ENCODE data around the gene STK32C.
"Not testable (repeated sequence)": the region's sequence is repeated elsewhere in the genome, so short reads cannot be mapped to it uniquely, and the experiment has no call there.

STK32C gene

DNA sequence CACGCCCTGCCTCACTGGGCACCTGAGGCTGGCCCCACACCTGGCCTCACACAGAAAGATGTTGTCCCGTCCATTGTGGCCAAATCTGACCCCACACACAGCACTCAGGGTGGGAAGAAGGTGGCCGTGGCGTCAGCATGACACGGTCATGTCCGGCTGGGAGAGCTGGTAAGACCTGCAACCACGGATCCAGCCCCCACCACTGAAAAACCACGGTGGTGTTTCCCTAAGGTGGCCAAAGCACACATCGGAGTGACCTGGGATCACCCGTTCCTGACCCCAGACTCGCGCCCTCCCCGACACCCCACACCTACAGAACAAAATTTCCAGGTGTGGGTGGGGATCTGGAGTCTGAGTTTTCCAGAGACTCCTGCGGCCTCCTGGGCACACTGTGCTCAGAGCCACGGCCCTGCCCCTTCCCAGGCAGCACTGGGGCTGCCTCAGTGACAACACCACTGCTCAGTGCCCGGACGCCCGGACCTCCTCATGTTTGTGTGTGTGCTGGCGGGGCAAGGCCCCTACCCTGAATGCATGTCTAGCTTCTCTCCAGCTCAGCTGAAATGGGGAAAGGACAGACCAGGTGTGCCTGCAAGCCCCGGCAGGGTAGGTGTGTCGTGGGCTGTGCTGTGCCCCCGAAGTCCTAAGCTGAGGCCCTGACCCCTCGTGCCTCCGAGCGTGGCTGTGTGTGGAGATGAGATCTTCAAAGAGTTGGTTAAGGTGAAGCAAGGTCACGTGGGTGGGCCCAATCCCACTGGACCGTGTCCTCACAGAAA lies 36.1 kb downstream of the STK32C start:
- no peak overlapping the region for H3K4me3 ChIP-seq (replicated peaks; ENCODE audit: low read depth, low read length)
- DNase-seq (ENCODE audit: low read depth), result no peak
- TF ChIP-seq, protein P1, sequence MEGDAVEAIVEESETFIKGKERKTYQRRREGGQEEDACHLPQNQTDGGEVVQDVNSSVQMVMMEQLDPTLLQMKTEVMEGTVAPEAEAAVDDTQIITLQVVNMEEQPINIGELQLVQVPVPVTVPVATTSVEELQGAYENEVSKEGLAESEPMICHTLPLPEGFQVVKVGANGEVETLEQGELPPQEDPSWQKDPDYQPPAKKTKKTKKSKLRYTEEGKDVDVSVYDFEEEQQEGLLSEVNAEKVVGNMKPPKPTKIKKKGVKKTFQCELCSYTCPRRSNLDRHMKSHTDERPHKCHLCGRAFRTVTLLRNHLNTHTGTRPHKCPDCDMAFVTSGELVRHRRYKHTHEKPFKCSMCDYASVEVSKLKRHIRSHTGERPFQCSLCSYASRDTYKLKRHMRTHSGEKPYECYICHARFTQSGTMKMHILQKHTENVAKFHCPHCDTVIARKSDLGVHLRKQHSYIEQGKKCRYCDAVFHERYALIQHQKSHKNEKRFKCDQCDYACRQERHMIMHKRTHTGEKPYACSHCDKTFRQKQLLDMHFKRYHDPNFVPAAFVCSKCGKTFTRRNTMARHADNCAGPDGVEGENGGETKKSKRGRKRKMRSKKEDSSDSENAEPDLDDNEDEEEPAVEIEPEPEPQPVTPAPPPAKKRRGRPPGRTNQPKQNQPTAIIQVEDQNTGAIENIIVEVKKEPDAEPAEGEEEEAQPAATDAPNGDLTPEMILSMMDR (IDR thresholded peaks at IDR 0.05; ENCODE audit: low read length, missing control alignments), result no peak

- TF ChIP-seq, protein P1 (IDR thresholded peaks at IDR 0.05; ENCODE audit: low read length, missing control alignments), result no peak
- no peak overlapping the region for H3K4me3 ChIP-seq (replicated peaks; ENCODE audit: low read depth, low read length)
- DNase-seq (ENCODE audit: low read depth), result no peak
Measured at GRCh38 chr10:132270721-132271457, 36.9 kb downstream of the STK32C start.

GRCh38 chr10:132270256-132270655 lies 37.5 kb downstream of the STK32C start:
- DNase-seq (ENCODE audit: low read depth), result no peak
- no peak overlapping the region for H3K4me3 ChIP-seq (replicated peaks; ENCODE audit: low read depth, low read length)
- TF ChIP-seq, protein P1 (IDR thresholded peaks at IDR 0.05; ENCODE audit: low read length, missing control alignments), result no peak

- DNase-seq (ENCODE audit: low read depth), result no peak
- no peak overlapping the region for H3K4me3 ChIP-seq (replicated peaks; ENCODE audit: low read depth, low read length)
Measured at GRCh38 chr10:132269266-132270230, 38.2 kb downstream of the STK32C start.

GRCh38 chr10:132267916-132268315 lies 39.8 kb downstream of the STK32C start:
- not testable (repeated sequence) for DNase-seq (ENCODE audit: low read depth); H3K4me3 ChIP-seq (replicated peaks; ENCODE audit: low read depth, low read length)

More at GRCh38 chr10:132269266-132270230, 38.2 kb downstream of the STK32C start:
- TF ChIP-seq, protein P1 (IDR thresholded peaks at IDR 0.05; ENCODE audit: low read length, missing control alignments), result no peak

DNA sequence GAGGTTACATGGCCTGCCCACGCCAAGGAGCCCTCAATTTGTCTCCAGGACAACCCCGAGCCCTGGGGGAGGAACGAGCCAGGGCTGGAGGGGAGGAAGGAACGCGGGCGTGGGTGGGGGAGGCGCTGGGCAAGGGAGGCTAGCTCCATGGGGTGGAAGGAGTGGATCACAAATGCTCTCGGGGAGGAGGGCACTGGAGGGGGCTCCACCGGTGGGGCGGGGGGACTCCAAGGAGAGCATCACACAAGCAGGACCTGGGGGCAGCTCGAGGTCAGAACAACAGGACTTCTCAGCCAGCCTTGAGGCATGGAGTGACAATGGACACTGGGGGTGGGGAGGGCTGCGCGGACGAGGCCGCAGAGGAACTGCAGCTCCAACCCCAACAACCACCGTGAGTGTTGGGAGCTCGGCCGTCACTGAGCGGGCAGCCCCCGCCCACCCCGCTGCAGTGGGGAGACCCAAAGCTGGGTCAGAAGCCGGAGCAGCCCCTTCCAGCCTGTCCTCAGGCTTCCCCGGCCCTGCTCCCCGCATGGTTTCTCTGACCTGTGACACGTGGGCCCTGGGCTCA lies 41.1 kb downstream of the STK32C start:
- no peak for DNase-seq (ENCODE audit: low read depth)
- TF ChIP-seq, protein P1 (IDR thresholded peaks at IDR 0.05; ENCODE audit: low read length, missing control alignments), result no peak

More for the DNA sequence above, 41.1 kb downstream of the STK32C start:
- H3K4me3 ChIP-seq (replicated peaks; ENCODE audit: low read depth, low read length), result no peak overlapping the region

All from fibroblast of pulmonary artery (primary cell).